Ammon's horn (tissue), 1 donor: ENCODE results near the gene SLC39A8.

Experiments
- DNase-seq: peaks from one replicate; pipeline ENCODE4 v3.0.0-alpha.2; 2016; ENCODE audit warnings: low spot score

SLC39A8 gene

DNA sequence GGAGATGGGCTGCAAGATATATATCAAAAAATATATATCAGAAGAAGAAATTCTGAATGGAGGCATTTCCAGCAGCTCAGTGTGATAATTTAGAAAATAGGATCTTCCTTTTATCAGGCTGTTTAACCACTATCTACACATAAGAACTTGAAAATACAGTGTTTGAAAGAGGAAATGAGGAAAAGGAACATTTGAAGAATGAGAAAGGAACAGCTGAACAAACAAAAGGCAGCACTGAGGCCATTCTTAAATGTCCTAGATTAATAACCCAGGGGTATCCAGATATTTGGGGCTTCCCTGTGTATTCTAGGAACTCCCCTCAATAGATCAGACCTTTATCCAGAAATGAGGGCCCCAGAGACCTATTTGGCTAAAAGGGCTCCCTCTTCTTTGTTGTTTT is 4.1 kb downstream of the SLC39A8 start:
- no peak for DNase-seq

DNA sequence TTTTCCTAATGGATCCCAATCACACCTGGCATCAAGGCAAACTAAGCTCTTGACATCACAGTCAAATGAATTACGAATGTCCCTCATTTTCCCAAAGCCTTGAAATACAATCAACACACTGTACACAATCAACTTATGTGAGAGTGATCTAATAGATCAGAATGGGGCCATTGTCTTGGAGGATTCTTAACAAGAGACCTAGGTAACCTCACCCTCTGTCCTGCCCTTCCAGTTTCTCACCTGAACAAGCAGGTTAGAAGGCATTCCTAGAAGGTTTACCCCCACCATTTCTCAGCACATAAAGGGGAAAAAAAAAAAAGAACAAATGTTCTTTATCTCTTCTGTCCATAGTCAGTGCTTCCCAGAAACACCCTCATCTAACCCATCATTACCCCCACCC is 6.3 kb downstream of the SLC39A8 start:
- no peak for DNase-seq

DNA sequence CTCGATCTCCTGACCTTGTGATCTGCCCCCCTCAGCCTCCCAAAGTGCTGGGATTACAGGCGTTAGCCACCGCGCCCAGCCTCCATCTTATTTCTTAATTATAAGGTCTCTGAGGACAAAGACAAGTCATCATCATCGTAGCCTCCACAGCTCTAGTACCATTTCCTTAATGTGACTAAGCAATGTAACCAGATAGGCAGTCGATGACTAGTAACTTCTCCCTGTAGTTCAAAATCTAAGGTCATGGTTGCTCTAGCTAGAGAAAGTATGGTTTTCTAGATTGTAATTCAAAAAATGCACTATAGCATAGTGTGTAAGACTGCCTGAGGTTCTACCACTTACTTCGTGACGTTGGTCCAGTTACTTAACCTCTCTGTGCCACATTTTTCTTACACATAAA is 6.9 kb downstream of the SLC39A8 start:
- no peak for DNase-seq

DNA sequence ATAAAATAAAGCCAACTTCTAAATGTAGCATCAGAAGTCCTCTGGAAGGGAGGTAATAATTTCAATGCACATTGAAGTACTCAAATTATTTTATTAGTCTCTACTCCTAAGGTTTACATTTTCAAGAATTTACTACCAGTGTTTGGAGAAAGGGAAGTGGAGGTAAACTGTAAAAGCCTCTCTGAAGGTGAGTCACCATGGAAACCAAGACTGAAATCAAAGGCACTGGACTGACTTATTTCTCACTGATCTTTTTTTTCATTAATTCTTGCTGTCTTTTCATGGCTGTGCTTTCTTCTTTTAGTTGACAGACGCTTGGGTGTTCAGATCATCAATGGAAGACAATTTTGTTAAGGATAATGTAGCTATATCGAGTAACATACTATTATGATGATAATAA is 9.7 kb downstream of the SLC39A8 start:
- DNase-seq = no peak

DNA sequence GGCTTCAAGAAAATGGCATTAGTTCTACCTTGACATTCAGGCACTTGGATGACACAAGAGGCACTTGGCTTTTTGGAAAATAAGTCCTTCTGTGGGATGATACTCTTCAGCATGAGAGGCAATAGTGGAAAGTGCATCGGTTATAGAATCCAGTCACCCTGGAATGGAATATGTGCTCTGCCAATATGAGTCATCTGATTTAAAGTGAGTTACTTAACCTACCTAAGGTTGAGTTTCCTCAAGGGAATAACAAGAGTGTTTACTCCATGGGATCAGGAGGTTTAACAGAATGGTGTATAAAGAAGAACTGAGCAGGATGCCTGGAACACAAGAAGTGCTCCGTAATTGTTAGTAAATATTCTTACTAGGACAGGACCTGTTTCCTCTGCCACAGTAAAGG is 10.7 kb downstream of the SLC39A8 start:
- DNase-seq = no peak

DNA sequence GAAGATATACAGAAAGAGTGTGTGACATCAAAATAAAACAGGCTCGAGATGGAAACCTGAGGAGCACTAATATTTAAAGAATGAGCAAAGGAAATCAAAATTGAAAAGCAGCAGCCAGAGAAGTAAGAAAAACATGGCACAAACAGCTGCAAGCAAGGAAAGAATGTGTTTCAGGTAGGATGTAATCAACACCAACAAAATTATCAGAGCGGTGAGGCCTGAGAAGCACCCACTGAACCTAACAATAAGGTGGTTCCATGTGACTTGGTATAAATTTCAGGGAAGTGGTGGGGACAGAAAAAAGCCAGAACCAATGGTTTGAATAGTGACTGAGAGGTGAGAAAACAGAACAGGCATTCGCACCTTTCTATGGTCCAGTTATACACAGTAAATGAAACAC is 11.5 kb downstream of the SLC39A8 start:
- DNase-seq = no peak

DNA sequence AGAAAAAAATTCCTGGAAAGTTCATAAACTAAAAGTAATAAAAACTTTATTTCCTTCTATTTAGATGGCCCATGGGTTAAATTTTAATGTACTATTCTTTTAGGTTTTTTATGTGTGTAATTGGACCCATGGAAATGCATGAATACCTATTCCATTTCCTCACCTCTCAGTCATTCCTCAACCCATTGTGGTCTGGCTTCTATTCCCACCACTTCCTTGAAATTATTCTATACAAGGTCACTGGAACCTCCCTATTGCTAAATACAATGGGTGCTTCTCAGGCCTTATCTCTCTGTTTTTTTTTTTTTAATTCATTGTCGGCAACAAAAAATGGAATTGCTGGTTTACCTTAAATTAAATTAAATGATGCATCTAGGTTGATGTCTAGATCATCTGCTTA is 17.2 kb downstream of the SLC39A8 start:
- DNase-seq = no peak

DNA sequence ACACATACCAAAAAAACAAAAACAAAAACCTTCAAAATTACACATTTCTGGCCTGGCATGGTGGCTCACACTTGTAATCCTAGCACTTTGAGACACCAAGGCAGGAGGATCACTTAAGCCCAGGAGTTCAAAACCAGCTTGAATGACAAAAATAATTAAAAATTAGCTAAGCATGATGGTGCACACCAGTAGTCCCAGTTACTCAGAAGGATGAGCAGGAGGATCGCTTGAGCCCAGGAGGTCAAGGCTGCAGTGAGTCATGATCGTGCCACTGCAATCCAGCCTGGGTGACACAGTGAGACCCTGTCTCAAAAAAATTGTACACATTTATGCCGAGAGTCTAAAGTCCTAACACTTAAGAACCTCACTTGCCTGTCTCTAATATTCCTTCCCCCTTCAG is 18.3 kb downstream of the SLC39A8 start:
- no peak for DNase-seq

DNA sequence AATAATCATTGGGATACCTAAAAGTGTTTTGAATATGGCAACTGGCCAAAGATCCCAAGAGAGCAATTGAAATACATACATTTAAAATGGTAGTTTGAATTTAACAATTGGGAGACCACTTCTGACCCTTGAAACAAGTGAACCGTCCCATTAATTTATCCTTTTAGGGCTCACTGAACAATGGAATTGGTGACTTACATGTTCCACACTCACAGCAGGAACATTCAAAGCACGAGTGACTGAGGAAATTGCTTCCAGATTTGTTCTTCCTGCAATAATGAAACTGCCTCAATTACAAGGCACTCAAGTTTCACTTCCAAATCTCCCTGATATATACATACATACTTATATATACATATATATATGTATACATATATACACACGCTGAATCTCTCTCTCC is 20.6 kb downstream of the SLC39A8 start:
- DNase-seq = no peak

DNA sequence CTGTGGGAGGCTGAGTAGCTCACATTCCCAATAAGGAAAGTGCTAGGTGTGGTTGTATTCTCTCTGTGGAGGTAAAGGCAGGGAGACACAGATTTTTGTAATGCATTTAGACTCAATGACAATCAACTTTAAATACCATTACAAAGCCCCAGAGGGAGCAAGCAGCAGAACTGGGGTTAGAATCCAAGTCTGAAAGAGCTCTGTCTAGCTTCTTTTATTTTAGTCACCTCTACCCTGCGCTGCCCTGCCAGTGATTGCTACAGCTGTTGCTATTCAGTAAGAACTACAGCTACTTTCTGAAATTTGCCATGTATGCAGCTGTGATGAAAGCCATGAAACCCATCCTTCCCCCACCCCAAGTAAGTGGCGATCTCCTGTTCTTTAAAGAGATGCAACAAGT is 22.5 kb downstream of the SLC39A8 start:
- DNase-seq = no peak

DNA sequence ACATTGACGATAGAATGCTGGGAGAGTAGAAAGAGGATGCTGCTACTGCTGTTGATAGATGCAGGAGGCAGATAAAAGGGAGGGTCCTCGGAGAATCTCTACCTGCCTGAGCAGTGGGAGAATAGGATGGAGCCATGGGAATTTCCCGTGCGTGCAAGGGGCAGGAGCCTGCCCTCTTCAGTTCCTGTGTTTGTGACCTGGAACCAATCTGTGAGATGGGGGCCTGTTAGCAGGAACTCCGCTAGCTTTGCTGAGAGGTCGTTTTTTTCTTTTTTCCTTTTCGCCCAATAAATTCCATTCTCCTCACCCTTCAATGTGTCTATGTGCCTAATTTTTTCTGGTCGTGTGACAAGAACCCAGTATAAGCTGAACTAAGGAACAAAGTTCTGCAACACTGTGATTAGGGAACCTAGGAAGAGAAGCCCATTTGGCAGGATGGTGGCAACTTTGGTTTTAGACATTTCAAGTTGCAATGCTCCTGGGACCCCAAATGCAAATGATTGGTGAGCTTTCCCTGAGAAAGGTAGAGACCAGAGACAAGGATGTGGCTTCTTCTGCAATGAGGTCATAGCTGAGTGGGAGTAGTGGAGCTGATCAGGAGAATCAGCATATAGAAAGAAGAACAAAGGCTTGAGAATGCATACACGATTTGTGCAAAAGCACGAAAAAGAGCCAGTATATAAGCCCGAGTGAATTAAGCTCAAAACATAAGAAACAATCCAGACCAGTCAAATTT is 23.9 kb downstream of the SLC39A8 start:
- DNase-seq = no peak

DNA sequence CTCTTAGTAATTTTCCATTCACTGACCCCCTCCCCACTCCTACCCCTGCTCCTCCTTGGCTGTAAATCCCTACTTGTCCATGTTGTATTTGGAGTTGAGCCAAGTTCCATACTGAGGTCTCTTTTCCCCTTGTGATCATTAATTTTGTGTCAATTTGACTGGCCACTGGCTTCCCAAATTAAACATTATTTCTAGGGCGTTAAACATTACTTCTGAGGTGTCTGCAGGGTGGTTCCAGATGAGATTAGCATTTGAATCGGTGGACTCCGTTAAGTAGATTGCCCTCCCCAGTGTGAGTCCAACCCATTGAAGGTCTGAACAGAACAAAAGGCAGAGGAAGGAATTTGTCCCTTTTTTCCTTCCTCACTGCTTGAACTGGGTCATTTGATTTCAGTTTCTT is 25.7 kb downstream of the SLC39A8 start:
- no peak for DNase-seq

DNA sequence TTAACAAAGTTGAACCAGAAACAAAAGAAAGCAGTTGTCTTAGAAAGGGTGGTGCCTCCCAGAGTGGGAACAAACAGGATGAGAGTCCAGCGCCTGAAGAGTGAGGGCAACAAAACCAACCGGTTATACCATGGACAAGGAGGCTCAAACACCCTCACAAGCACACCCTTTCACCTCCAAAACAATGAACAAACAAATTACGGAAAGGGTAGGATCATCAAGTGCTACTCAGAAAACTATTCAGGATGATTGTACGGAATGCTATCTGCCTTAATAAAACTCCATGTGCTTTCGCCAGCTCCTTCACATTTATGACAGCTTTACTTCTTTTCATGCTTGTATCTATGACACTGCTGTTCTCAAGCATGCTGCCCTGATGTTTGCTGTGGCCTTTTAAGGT is 26.8 kb downstream of the SLC39A8 start:
- DNase-seq = no peak

DNA sequence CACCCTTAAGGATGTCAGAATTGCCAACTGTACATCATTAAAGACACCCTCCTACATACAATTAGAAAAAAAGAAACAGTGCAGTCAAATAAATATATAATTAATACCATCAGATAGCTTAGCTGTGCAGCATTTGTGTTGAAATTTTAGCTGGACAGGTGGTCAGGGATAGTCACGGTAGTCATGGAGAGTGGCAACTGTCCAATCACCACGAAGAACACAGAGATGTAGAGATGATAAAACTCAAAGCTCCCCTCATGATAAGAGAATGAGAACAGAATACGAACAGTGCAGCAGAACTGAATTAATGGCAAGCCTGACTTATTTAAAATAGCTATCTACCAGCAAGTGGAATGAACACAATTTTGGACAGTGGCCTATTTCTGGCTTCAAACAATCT is 27.2 kb downstream of the SLC39A8 start:
- no peak for DNase-seq

DNA sequence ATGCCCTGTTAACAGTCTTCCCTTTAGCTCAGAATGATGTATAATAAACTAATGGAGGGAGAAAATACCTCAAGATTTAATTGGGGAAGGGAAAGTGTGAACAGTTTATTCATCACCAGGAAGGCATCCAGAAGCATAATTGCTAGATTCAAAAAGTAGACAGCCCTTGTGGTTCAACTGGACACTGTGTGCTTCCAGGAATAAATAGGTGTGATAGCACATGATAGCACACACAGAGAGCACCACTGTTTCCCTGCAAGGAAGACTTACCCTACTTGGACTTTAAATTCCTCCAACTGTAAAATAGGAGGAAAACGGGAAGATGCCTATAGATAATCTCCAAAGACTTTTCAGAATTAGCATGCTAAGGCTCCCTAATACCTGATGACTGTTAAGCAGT is 27.8 kb downstream of the SLC39A8 start:
- no peak for DNase-seq

DNA sequence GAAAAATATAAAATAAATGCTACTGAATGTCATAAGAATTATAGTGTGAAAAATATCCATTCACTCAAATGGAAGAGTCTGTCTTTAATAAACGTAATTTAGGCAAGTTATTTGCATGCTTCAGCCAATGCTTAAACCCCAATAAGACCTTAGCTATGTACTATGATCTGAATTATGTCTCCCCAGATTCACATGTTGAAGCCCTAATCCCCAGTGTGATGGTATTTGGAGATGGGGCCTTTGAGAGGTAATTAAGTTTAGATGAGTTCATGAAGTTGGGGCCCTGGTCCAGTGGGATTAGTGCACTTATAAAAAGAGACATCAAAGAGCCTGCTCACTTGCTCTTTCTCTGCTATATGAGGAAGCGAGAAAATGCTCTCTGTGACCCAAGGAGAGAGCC is 28.7 kb downstream of the SLC39A8 start:
- no peak for DNase-seq

DNA sequence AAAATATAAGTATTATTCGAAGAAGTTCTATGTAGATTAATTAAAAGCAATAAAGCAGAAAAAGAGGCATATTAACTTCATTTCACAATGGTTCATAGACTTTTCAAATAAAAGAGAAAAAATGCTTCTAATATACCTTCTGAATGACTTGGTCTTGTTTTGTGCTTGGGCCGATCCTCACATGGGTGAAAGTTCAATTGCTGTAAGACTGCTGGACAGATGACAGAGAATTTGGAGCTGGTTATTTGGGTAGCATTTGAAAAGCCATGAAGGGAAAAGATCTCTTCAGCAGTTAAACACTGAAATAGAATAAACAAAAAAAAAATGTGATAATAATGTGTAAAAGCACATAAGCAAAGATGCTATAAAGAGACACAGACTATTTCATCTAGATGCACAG is 29.8 kb downstream of the SLC39A8 start:
- no peak for DNase-seq

DNA sequence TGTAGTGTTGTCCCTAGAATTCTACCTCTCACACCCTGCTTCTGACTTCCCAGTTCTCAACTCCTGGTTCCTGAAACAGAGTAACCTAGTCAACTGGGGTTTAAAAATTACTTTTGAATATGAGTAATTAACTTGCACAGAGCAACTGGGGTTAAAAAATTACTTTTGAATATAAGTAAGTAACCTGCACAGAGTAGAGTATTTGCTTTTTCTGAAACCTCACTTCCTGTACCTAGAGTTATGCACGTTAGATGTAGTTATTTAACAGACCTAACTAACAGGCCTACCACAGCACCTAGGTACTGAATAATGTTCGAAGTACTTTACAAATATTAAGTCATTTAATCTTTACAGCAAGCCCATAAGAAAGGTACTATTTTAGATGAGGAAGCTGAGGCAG is 32.9 kb downstream of the SLC39A8 start:
- DNase-seq = no peak

DNA sequence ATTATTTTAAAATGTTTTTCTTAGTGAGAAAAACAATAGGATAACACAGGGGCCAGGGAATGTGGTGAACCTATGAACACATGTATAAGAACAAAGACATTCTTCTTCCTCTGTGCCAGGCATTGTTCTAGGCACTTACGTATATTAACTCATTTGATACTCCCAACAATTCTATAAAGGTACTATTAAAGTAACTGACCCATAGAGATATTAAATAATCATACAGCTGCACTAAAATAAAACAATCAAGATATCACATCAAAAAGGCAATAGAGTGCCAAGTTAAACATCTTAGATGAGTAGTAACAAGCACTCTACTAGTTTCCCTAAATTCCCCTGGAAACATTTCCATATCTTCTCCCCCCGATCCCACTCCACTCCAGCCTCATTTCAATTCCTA is 33.4 kb downstream of the SLC39A8 start:
- DNase-seq = no peak

DNA sequence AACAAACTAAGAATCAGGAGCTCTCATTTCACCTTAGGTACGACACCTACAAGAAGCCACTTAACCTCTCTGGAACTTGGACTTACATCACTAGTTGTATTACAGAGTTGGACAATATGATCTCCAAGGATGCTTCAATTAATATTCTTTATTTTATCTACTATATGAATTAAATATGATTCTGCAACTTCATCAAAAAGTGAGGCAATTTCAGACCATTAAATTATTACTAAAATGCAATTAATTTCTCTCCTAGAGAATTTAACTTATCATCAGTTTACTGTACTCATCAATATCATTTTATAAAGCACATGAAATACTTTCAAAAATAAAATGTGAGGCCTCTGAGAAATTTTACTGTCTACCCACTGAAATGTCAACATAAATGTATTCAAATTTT is 33.9 kb downstream of the SLC39A8 start:
- DNase-seq = no peak

DNA sequence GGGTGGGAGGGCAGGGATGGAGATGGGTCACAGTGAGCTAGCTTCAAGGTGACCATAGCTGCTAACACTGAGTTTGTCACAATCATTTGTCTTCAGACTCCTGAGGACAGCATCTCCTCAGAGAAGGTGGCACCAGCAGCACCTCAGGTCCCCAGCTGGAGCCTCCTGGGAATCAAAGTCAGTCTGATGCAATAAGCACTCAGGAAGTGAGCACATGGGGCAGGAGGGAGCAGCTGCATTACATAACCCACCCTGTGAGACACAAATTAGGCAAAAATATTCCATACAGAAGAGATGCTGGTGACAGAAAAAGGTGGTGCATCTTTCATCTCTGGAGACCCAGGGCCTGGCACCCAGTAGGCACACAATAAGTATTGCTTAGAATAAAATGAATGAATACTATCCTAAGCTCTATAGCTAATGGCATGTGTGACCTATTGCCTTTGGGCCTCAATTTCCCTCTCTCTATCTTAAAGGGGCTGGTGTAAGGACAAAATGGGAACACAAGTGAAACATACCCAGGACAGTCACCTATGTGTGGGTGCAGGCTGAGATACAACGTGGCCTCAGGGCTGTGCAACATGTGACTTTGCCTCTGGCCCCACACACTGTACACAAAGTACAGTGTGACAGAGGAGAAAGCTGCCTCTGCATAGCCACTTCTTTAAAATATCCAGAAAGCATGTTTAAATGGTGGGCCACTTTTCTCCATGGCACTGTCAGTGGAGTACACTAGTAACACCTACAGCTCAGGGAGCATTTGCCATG is 37.1 kb downstream of the SLC39A8 start:
- no peak for DNase-seq

DNA sequence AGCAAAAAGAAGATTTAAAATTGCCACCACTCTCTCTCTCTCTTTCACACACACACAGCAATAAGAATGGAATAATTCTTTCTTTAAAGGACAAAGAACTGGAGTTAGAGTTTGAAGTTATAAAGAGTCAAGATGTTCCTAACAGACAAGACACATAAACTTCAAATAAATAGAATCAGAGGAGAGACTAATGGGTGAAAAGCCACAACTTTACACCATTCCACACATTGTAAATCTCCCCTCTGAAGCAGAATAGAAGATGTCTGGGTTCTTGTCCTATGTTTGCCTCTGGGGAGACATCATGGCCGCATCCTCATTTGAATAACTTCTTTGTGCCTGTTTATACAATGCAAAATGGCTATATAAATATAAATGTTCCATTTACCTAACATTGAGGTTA is 39.6 kb downstream of the SLC39A8 start:
- DNase-seq = no peak

DNA sequence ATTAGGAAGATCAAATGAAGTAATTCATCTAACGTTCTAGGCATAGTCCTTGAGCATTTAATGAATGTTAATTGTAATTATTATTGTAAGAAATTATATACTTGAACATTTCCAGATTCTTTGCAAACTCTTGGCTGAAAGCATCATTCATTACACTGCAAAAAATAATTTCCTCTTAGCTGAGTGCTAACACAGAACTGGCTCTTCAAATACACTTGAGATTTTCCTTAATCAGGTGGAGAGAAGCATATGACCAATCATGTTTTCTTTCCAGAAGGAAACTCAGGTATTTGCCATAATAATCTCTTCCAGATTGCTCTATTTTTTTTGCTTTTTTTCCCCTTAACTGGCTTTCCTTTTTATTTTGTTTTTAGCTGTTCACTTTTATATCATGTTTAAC is 42.5 kb downstream of the SLC39A8 start:
- no peak for DNase-seq

DNA sequence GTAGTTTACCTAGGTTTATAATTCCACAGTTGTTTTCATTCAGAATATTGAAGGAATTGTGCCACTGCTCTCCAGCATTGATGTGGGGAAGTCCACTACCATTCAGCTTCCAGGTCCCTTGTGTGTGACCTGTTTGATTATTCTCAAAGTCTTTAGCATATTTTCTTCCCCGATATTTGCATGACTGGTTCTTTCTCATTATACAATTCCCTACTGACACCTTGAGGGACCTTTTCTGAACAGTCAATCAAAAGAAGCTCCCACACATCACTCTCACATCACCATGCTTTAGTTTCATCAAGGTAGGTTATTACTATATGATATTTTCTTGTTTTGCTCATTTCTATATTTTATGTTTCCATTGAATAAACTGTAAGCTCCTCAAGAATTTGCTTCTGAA is 44.1 kb downstream of the SLC39A8 start:
- no peak for DNase-seq
